GM18870 (cell line): ENCODE data around the gene IRX6.

Source experiments
- ATAC-seq: cut with Tn5 transposase; IDR thresholded peaks from one replicate; pipeline ENCODE4 v1.9.1; 2021; ENCODE audit warnings: moderate library complexity; ENCODE audit not compliant: unreplicated experiment

The IRX6 gene

DNA sequence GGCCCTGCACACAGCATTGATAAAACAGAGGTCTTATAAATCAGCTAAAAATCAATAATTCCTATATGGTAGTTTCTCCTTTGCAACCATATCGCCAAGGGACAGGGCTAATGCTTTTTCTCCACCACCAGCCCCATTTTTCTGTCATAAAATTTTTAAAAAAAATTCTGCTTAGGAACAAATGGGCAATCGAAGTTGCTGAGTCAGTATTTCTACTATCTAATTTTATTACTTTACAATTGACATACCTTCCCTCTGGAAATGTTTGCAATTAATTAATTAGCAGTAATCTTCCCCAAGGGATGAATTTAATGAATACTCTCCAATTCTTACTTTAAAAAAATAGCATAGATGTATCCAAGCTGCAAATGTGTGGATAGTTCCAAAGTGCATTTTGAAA, 1.7 kb upstream of the IRX6 start:
- no peak for ATAC-seq

DNA sequence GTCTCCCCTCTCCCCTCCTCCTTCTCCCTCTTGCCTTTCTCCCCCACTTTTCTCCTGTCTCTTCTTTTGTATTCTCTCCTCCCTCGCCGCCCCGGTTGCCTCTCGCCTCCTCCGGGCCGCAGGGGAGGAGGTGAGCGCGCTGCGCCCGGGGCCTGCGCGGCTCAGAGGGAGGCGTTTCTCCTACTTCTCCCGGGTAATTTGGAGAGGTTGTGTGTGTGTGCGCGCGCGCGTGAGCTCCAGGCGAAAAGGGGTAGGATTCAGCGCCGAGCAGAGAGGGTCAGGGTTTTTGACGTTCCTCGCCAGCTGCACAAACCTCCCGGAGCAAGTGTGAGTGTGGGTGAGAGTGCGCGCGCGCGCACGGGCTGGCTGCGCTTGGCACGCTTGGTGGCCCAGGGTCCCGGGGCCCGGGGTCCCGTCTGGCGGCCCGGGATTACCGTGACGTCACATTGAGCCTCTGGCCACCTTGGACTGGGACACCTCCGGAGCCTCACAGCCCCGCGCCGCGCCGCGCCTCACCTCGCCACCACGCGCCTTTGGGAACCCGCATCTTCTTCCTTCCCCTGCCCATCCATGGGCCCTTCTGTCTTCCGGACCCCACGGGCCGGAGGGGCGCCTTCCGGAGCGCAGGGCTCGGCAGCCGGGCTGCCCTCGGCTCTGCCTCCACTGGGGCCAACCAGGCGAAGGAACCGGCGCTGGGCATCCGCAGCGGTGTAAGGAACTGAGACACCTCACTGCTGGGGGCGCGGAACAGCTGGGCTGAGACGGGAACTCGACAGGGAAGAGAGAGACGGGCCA, 479 bp downstream of the IRX6 start:
- ATAC-seq: no peak

DNA sequence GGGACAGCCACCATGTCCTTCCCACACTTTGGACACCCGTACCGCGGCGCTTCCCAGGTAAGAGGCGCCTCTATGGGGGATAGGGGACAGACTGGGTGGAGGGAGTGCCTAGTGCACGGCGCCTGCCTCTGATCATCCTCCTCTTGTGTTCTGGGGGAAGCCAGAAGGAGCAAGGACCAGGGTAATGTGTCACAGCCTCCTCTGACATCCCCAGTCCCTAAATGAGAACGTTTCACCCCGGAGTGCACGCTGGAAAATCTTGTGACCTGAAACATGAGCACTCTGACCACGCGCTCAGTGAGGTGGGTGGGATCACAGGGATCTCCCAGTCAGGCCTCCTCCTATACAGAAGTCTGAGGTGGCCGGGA, 1.1 kb downstream of the IRX6 start:
- no peak for ATAC-seq

DNA sequence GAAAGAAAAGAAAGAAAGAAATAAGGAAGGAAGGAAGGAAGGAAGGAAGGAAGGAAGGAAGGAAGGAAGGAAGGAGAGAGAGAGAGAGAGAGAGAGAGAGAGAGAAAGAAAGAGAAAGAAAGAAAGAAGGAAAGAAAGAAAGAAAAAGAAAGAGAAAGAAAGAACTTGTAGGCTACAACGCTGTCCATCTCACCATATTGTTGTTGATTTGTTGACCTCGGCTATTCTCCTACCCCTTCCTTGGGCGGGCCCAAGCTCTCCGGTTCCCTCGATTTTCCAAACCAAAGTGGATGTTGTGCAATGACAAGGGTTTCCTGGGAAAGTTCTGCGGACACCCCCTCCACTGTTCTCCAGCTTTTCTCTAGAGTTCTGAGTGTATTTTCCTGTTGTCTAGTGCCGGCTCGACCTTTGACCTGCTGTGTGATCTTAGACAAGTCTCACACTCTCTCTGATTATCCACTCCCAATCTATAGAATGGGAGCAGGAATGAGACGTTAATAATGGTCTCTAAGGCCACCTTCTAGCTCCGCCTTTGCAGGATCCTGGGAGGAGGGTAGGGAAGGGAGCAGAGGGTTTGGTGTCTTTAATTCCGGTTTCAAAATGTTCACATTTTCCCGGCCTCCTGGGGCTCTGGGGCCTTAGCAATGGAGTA, 1.6 kb downstream of the IRX6 start:
- no peak for ATAC-seq

DNA sequence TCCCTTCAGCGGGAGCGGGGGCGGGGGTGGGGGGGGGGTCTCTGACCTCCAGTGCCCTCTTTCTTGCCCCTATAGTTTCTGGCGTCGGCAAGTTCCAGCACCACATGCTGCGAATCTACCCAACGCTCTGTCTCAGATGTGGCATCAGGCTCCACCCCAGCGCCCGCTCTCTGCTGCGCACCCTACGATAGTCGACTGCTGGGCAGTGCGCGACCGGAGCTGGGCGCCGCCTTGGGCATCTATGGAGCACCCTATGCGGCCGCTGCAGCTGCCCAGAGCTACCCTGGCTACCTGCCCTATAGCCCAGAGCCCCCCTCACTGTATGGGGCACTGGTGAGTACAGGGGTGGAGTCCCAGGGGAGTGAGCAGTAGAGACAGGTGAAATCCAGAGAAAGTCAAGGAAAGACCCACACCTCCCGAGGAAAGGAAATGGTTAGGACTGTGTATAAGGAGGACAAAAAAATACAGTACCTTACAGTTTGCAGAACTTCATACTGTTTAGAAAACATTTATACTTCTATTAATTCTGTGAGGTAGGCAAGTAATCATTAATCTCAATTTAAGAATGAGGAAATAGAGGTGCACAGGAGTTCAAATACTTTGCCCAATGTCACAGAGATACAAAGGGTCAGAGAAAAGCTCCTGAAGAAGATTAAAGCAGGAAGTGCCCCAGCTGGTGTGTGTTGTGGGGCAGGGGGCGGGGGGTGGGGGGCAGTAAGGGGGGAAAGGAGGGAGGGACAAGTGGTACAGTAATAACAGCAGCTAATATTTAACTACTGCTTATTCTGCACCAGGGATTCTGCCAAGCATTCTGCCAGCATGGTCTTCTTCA, 2.5 kb downstream of the IRX6 start:
- ATAC-seq: no peak

DNA sequence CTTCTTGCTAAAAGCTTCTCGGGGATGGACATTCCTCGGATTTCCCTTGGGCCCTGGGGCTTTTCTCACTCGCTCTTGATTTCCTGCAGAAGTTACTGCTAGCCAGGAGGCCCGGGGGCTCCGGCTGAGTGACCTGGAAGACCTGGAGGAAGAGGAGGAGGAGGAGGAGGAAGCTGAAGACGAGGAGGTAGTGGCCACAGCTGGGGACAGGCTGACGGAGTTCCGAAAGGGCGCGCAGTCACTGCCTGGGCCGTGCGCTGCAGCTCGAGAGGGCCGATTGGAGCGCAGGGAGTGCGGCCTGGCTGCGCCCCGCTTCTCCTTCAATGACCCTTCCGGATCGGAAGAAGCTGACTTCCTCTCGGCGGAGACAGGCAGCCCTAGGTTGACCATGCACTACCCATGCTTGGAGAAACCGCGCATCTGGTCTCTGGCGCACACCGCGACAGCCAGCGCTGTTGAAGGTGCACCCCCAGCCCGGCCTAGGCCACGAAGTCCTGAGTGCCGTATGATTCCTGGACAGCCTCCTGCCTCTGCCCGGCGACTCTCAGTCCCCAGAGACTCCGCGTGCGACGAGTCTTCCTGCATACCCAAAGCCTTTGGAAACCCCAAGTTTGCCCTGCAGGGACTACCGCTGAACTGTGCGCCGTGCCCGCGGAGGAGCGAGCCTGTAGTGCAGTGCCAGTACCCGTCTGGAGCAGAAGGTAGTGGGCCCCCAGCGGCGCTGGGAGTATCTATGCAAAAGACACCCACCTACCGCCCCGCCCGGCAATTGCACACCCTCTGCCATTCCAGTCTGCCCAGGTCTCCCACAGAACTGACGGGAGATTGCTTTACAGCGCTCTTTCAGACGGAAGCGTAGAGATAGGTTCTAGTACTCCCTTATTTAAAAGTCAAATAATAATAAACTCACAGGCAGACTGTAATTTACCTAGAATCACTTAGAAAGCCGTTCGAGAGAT, 4.9 kb downstream of the IRX6 start:
- no peak for ATAC-seq

DNA sequence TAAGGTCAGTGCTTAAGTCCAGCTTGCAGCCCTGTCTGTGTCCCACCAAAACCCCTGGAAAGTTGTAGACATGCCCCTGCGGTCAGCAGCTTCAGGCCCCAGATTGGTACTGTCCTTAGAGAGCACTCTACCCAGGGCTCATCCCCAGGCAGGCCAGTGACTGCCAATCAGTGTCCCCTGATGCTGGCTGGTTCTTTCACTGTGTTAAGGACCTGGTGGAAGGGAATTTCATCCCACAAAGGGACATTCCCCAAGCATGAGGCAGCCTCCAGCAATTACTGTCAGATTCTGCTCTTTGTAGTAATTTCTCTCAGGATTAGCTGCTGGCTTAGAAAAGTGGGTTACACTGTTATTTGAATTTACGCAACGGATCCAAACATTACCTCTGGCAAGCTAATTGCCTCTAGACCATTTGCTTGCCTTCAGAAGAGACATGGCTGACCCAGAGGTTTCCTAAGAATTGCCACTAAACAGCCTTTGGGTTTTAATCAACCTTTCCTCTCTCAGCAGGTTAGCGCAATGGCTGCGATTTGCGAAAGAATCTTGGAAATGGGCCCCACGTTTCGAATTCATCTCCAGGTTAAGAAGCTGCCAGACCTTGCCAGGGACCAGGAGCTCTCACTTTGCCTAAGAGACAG, 5.9 kb downstream of the IRX6 start:
- no peak for ATAC-seq

DNA sequence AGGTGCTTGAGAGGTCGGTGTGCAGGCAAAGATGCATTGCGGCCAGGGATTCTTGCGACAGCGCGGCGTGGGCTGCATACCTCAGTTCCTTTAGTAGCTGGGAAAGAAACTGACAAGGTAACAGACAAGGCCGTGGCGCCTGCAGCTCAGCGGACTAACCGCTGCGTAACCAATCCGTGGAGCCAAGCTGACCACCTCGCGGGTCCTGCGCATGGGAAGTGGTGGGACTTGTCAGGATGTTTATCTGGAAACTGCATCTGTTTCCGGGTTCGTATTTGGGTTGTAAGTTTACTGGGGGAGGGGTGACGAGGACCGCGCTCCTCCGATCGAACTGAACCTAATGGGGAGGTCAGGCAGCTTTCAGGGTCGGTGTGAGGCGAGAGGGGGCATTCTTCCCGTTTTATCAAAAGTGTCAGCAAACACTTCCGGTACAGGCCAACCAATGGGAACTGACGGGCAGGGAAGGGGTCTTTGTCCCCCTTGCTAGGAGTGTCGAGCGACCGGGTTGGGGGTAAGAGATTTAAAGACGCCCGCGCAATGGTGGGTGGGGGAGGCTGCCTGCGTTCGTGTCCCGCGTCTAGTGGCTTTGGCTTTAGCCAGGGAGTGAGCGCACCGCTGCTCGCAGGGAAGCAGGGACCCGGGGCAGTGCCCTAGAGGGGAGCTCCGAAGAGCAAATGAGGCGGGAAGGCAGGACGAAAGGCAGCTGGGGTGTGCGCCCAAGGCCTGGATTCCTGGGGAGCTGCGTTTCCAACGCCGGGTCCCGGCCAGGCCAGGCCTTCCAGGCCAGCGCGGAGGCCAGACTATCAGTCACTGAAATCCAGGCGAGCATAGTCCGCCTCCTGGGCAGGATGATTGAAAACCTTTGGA, 7.0 kb downstream of the IRX6 start:
- ATAC-seq: no peak

DNA sequence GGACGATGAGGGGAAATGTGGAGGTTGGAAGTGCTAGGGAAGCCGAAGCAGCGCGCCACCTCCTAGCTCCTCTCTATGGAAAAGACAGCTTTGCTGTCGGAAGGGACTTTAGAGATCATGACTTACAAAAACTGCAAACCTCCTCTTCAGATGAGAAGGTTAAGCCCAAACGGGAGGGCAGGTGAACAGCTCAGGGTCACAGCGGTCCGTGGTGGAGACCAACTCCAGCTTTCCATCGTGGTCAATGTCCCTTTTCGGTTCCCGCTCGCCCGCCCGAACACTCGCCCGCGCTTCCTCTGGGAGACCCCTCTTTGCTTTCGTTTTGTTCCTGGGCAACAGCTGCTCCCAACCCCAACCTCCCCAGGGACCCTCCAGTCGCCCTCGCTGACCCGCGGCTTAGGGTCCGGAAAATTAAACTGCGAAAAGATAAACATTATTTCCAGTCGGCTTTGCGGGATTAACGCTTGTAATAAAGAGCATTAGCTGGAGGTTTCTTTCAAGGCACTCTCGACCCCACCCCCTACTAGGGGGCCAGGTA, 7.7 kb downstream of the IRX6 start:
- ATAC-seq: no peak

DNA sequence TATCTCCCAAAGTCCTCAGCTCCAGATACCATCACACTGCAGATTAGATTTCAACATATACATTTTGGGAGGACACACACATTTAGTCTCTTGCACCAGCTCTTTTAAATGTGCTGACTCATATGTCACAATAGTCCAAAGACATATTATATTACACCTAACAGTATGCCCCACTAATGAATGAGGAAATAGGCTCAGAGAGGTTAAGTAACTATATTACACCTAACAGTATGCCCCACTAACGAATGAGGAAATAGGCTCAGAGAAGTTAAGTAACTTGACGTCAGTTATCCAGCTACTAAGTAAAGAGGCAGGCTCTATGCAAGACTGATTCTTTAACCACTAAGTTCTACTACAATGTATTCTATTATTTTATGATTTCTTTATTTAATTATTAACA, 9.7 kb downstream of the IRX6 start:
- ATAC-seq: peak; percentile 68

DNA sequence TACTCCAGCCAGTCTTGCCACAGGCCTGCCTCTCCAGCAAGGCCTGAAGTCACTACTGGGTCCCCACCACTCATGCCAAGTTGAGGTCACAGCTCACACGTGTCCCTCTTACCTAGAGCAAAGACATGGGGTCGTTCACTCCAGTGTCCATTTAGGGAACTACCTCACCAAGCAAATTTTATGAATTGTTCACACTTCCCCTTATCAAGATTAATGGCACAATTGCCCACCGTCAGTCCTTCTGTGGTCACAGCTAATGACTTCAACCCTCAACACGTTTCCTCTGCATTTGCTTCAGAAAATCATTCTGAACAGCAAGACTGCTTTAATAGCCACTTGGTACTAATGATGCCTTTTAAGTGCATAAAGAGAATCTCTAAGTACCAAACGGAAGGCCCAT, 14.6 kb downstream of the IRX6 start:
- no peak for ATAC-seq

DNA sequence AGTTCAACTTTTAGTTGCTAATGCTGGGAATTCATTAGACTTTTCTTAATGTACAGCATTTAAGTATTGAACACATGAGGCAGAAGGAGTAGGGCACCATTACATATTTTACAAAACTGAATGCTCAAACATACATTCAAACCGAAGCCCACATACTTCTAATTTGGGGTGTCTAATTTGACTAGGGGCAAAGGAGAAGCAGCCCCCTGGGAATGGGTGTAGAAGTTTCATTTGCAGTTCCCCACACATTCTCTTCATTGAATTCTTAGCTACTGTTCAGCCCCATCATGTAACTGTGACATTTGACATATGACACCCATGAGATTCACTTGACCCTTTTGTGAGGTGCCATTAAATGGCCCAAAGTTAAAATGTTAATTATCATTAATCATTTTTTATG, 16.4 kb downstream of the IRX6 start:
- ATAC-seq: no peak

DNA sequence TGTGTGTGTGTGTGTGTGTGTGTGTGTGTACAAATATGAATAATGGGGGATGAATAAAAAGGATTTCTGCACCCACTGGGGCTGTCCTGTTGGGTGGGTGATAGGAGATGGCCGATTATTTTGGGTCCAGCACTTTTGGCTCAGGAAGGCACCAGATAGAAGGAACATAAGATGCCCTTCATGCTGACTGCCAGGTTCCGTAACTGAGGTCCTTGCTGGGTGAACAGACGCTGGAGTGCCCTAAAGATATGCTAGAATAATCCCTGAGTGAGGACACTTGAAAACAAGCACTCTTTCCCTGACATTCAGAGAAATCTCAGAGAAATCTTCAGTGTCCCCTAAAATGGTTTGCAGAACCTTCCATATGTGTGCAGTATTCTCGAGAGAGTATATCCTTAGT, 17.7 kb downstream of the IRX6 start:
- ATAC-seq: no peak

DNA sequence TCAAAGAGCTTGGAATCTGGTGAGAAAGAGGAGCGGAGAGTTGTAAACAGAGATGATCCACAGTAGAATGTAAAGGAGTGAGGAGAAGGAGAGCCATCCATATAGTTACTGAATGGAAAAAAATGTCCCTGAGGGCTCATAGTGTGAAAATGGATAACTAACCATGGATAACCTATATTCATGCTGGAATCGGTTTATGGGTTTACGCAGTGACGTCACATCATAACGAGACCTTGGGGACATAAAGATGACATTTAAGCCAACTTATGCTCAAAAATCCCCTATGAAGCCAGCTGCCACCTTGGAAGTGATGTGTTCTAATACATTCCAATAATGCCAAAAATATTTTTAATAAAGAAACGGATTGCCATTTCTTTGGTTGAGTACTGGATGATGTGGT, 22.5 kb downstream of the IRX6 start:
- no peak for ATAC-seq

DNA sequence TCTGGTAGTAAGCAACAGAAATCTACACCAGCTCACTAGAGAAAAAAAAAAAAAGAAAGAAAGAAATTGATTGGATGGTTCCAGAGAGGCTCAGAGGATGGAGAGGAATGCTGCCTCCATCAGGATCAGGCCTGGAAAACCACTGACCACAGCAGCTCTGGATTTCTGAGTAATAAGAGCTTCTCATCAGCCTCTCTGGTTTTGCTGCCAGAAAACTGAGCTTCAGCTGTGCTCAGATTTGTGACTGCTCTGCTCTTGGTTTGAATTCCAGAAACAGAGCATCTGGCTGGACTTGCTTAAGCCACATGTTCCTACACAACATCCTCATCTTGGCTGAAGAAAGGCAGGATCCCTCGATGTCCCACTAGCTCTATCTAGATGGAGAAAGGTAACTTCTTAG, 25.9 kb downstream of the IRX6 start:
- ATAC-seq: no peak

DNA sequence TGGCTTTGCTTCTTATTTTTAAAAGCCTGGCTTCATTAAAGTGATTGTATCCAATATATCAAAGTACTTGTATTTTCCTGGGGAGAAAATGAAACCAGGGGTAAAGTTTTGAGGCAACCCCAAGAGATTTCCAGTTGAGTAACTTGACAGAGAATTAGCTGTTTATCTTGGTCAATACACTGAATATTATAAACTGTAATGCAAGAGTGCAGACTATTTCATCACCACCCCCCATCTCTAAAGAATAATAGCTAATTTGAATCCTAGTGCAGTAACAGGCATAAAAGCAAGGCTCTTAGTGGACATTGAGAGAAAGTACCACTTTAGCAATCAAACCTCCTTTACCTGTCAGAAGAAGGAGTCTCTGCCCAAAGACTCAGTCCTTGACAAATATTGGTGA, 27.0 kb downstream of the IRX6 start:
- ATAC-seq: no peak

DNA sequence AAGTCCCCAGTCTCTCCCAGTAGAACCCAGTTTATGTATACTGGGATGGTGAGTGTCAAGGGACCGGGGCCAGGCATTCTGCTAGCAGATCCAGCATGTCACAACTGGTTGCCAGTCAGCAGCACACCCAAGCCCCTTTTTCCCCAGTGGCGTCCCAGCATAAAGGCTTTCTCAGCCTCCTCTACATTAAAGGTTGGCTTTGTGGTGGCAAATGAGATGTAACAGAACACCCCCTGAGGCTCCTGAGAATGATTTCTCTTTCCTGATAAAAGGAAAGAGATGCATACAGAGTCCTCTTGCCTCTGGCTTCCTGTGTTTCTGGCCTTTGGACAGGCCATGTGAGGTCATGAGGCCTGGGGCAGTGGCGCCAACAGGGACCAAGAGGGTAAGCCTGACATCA, 27.9 kb downstream of the IRX6 start:
- no peak for ATAC-seq

DNA sequence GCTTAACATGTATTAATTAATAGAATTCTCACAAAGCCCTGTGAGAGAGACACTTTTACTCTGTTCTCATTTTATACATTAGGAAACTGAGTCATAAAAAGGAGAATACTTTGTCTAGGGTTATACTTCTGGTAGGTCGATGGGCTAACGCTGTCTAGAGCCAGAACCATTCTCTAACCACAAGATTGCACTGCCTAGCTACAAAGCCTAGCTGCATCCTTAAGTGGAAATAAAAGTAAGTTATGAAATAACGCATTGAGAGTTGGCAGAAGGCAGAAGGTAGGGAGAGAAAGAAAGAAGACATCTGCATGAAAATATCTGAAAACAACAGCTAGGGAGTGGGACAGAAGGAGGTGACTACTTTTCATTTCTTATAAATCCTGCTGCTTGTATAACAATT, 33.2 kb downstream of the IRX6 start:
- ATAC-seq: no peak

DNA sequence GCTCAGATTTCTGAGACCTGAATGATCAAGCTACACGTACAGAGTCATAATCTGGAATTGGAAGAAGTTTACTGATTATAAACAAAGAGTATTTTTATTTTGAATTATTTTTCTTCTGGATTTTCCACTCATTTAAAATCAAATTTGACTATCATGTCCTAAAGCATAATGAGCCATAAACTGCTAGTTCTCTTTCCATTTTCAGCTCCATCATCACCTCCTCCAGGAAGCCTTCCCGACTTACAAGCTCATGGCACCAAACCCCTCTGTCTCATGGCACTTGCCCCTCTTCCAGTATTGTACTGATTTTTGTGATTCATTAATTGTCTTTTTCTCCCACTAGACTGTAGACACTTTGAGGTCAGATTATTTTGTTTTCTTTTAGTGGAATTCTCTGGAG, 35.9 kb downstream of the IRX6 start:
- ATAC-seq: no peak
